IMR-90 (cell line): ENCODE results near the gene PDE11A.

ENCODE experiments used
- CTCF ChIP-seq: conservative IDR thresholded peaks from 2 replicates; pipeline ENCODE4 v1.5.1; 2012; ENCODE audit warnings: mild to moderate bottlenecking, low read depth, low read length, improper control_type of control experiment
- NFE2L2 ChIP-seq: fragments of 150-350 bp; IDR thresholded peaks from 2 replicates; pipeline ENCODE4 v1.6.1; 2016; ENCODE audit warnings: low read depth, mild to moderate bottlenecking, low read length
- POLR2A ChIP-seq: IDR thresholded peaks from 2 replicates; pipeline ENCODE4 v1.6.1; 2012; ENCODE audit warnings: mild to moderate bottlenecking, low read depth, low read length
- RAD21 ChIP-seq: IDR thresholded peaks from 2 replicates; pipeline ENCODE4 v1.6.1; 2012; ENCODE audit warnings: low read length, improper control_type of control experiment

- TF ChIP-seq CTCF, result no peak
- no peak for TF ChIP-seq NFE2L2
- TF ChIP-seq RAD21, result no peak
- no peak for TF ChIP-seq POLR2A
These were observed 360.9 kb downstream of the PDE11A start for GRCh38 chr2:177711483-177712265.
